ENCODE results near the gene MARCKS. TPM values are rescaled to one million over a fixed set of nuclear protein-coding genes. Genes with fewer than 3 reads are reported as not detected.

MARCKS gene
- total RNA-seq, 1 donor from 2014 or later: 152 TPM

GRCh38 chr6:113853252-113853651, 3.9 kb upstream of the MARCKS start:
- DNase-seq (ENCODE audit: low spot score): no peak

GRCh38 chr6:113854531-113855499, 2.3 kb upstream of the MARCKS start:
- DNase-seq (ENCODE audit: low spot score): peak; percentile 95

- DNase-seq (ENCODE audit: low spot score): peak; percentile 87
Observed at GRCh38 chr6:113855500-113856374, 1.4 kb upstream of the MARCKS start.

- DNase-seq (ENCODE audit: low spot score): no peak
Observed at GRCh38 chr6:113856375-113856624, 845 bp upstream of the MARCKS start.

GRCh38 chr6:113857556-113858479, 673 bp downstream of the MARCKS start:
- peak; percentile 67 for DNase-seq (ENCODE audit: low spot score)

- peak; percentile 93 for DNase-seq (ENCODE audit: low spot score)
Observed at GRCh38 chr6:113858480-113859348, 1.6 kb downstream of the MARCKS start.

GRCh38 chr6:113859349-113860180, 2.4 kb downstream of the MARCKS start:
- peak; percentile 53 for DNase-seq (ENCODE audit: low spot score)

- DNase-seq (ENCODE audit: low spot score): no peak
Observed at GRCh38 chr6:113860181-113860955, 3.2 kb downstream of the MARCKS start.

GRCh38 chr6:113862112-113862511, 5.0 kb downstream of the MARCKS start:
- no peak for DNase-seq (ENCODE audit: low spot score)

GRCh38 chr6:113870917-113871316, 13.8 kb downstream of the MARCKS start:
- no peak for DNase-seq (ENCODE audit: low spot score)

GRCh38 chr6:113871975-113872374, 14.8 kb downstream of the MARCKS start:
- DNase-seq (ENCODE audit: low spot score): no peak

GRCh38 chr6:113873043-113873667, 16.0 kb downstream of the MARCKS start:
- peak; percentile 46 for DNase-seq (ENCODE audit: low spot score)

GRCh38 chr6:113875470-113875869, 18.3 kb downstream of the MARCKS start:
- no peak for DNase-seq (ENCODE audit: low spot score)

GRCh38 chr6:113876695-113877094, 19.6 kb downstream of the MARCKS start:
- no peak for DNase-seq (ENCODE audit: low spot score)

- peak; percentile 85 for DNase-seq (ENCODE audit: low spot score)
Observed at GRCh38 chr6:113879186-113880096, 22.3 kb downstream of the MARCKS start.

GRCh38 chr6:113881478-113881980, 24.4 kb downstream of the MARCKS start:
- DNase-seq (ENCODE audit: low spot score): no peak

Data from umbilical cord (tissue), 2 donors.